SK-MEL-5 (cell line): Measurements from ENCODE around the gene LRRD1. TPM values are rescaled to one million over a fixed set of nuclear protein-coding genes. Genes with fewer than 3 reads are reported as not detected.
"Not testable (repeated sequence)": the region's sequence is repeated elsewhere in the genome, so short reads cannot be mapped to it uniquely, and the experiment has no call there.

Experiments
- DNase-seq: peaks from one replicate; pipeline ENCODE4 v3.0.0-alpha.2; 2016; ENCODE audit warnings: low read depth, low spot score
- in situ Hi-C: cut with HindIII; loops from 2 replicates; pipeline ENCODE4 v1.10.0; 2016; ENCODE audit warnings: low sequenced_read_pairs, high pct_unique_total_duplicates, low pct_unique_long_range_greater_than_20kb
- total RNA-seq: library from RNA; depleted of rRNA; stranded (reverse); fragments of >200 nt; shearing (Covaris generic); gene quantifications from 2 replicates; pipeline ENCODE4 v1.2.3, GENCODE V29; 2014

LRRD1 gene
- total RNA-seq, 1 experiment from 2014 or later, result not detected

GRCh38 chr7:92150450-92151017, 28.4 kb downstream of the LRRD1 start:
- in situ Hi-C loops, result no loop called here

GRCh38 chr7:92149736-92150239, 29.2 kb downstream of the LRRD1 start:
- DNase-seq, result no peak
- in situ Hi-C loops, result no loop called here

More at GRCh38 chr7:92150450-92151017, 28.4 kb downstream of the LRRD1 start:
- DNase-seq, result no peak

GRCh38 chr7:92143192-92143880, 35.6 kb downstream of the LRRD1 start:
- DNase-seq, in situ Hi-C loops: not testable (repeated sequence)

- in situ Hi-C loops, DNase-seq: not testable (repeated sequence)
Measured at GRCh38 chr7:92142791-92143190, 36.2 kb downstream of the LRRD1 start.

GRCh38 chr7:92141161-92141560, 37.8 kb downstream of the LRRD1 start:
- DNase-seq, result no peak
- in situ Hi-C loops, result no loop called here

- no peak for DNase-seq
- in situ Hi-C loops, result no loop called here
Measured at GRCh38 chr7:92137557-92137956, 41.4 kb downstream of the LRRD1 start.

- in situ Hi-C loops, result no loop called here
- no peak for DNase-seq
Measured at GRCh38 chr7:92135052-92135889, 43.7 kb downstream of the LRRD1 start.

GRCh38 chr7:92134271-92135051, 44.5 kb downstream of the LRRD1 start, which contains the start of gene CYP51A1:
CYP51A1 (minus strand) TSS chr7:92134477; CDS start chr7:92134364, 113 bp downstream.
- in situ Hi-C loops, result no loop called here

GRCh38 chr7:92133737-92134270, 45.1 kb downstream of the LRRD1 start:
- in situ Hi-C loops, result no loop called here
- DNase-seq, result peak; percentile 74

More at GRCh38 chr7:92134271-92135051, 44.5 kb downstream of the LRRD1 start, which contains the start of gene CYP51A1:
- peak; percentile 92 for DNase-seq

- in situ Hi-C loops, result no loop called here
- no peak for DNase-seq
Measured at GRCh38 chr7:92133133-92133736, 45.7 kb downstream of the LRRD1 start.

GRCh38 chr7:92131764-92132330, 47.1 kb downstream of the LRRD1 start:
- in situ Hi-C loops, result no loop called here
- no peak for DNase-seq

GRCh38 chr7:92131093-92131492, 47.8 kb downstream of the LRRD1 start:
- no peak for DNase-seq
- in situ Hi-C loops, result no loop called here

- in situ Hi-C loops, result no loop called here
- DNase-seq, result no peak
Measured at GRCh38 chr7:92121681-92122080, 57.3 kb downstream of the LRRD1 start.

GRCh38 chr7:92119213-92119759, 59.7 kb downstream of the LRRD1 start:
- DNase-seq, result no peak
- in situ Hi-C loops, result no loop called here

- no peak for DNase-seq
- in situ Hi-C loops, result no loop called here
Measured at GRCh38 chr7:92116949-92117348, 62.0 kb downstream of the LRRD1 start.

GRCh38 chr7:92115821-92116220, 63.1 kb downstream of the LRRD1 start:
- in situ Hi-C loops, result no loop called here
- DNase-seq, result no peak
